Mesenchymal stem cell (in vitro differentiated cells and primary cell): ENCODE results near the gene PLA2G2C.

ENCODE experiments used
- DNase-seq: peaks from one replicate; pipeline ENCODE4 v3.0.0-alpha.2; 2013
- H2AFZ ChIP-seq: one replicate; pipeline ENCODE4 v1.6.1; 2013; ENCODE audit warnings: low read depth, mild to moderate bottlenecking, control low read depth, inconsistent platforms, low read length, moderate library complexity
- H2AK5ac ChIP-seq: 2 replicates; pipeline ENCODE4 v1.6.1; 2013; ENCODE audit warnings: low read length, moderate library complexity, mild to moderate bottlenecking, inconsistent platforms; ENCODE audit not compliant: severe bottlenecking
- H2BK120ac ChIP-seq: one replicate; pipeline ENCODE4 v1.6.1; 2013; ENCODE audit warnings: low read depth, mild to moderate bottlenecking, inconsistent platforms, low read length, moderate library complexity
- H2BK12ac ChIP-seq, 2 experiments: one replicate each; pipeline ENCODE4 v1.6.1; 2013; ENCODE audit warnings: inconsistent platforms in 2 of 2, low read length in 2 of 2, mild to moderate bottlenecking in 2 of 2, moderate library complexity in 2 of 2, control low read depth in 1 of 2
- H2BK15ac ChIP-seq: one replicate; pipeline ENCODE4 v1.6.1; 2013; ENCODE audit warnings: mild to moderate bottlenecking, low read depth, inconsistent platforms; ENCODE audit not compliant: poor library complexity, severe bottlenecking
- H2BK5ac ChIP-seq: 2 replicates; pipeline ENCODE4 v1.6.1; 2013; ENCODE audit warnings: low read depth, mild to moderate bottlenecking, low read length, control low read depth, inconsistent platforms; ENCODE audit not compliant: poor library complexity, severe bottlenecking
- H3K14ac ChIP-seq, 2 experiments: one replicate each; pipeline ENCODE4 v1.6.1; 2013; ENCODE audit warnings: inconsistent platforms in 2 of 2, low read length in 2 of 2, control low read depth in 1 of 2, mild to moderate bottlenecking in 1 of 2, moderate library complexity in 1 of 2
- H3K18ac ChIP-seq, 2 experiments: one replicate each; pipeline ENCODE4 v1.6.1; 2013; ENCODE audit warnings: inconsistent platforms in 2 of 2, low read length in 2 of 2, control low read depth in 1 of 2, low read depth in 1 of 2, mild to moderate bottlenecking in 1 of 2
- H3K23ac ChIP-seq, 2 experiments: one replicate each; pipeline ENCODE4 v1.6.1; 2013; ENCODE audit warnings: inconsistent platforms in 2 of 2, low read length in 2 of 2, mild to moderate bottlenecking in 2 of 2, moderate library complexity in 2 of 2, control low read depth in 1 of 2
- H3K27ac ChIP-seq: 2 replicates; pipeline ENCODE4 v1.5.1; 2013; ENCODE audit warnings: mild to moderate bottlenecking, moderate library complexity, low read length, control low read depth, inconsistent platforms; ENCODE audit not compliant: poor library complexity, severe bottlenecking
- H3K27me3 ChIP-seq, 2 experiments: 2 replicates each; pipeline versions ENCODE4 v1.6.1 to v1.7.0; 2013; ENCODE audit warnings: low read length in 2 of 2, mild to moderate bottlenecking in 2 of 2, moderate library complexity in 2 of 2, control low read depth in 1 of 2, inconsistent platforms in 1 of 2; ENCODE audit not compliant: control insufficient read depth in 1 of 2, insufficient read depth in 1 of 2
- H3K36me3 ChIP-seq, 2 experiments: 2 replicates each; pipeline versions ENCODE4 v1.6.1 to v1.7.0; 2013; ENCODE audit warnings: low read length in 2 of 2, control low read depth in 1 of 2, inconsistent platforms in 1 of 2, low read depth in 1 of 2, mild to moderate bottlenecking in 1 of 2; ENCODE audit not compliant: insufficient read depth in 2 of 2, control insufficient read depth in 1 of 2
- H3K4ac ChIP-seq, 2 experiments: one replicate each; pipeline ENCODE4 v1.6.1; 2013; ENCODE audit warnings: inconsistent platforms in 2 of 2, low read length in 2 of 2, mild to moderate bottlenecking in 2 of 2, moderate library complexity in 2 of 2, control low read depth in 1 of 2, low read depth in 1 of 2
- H3K4me1 ChIP-seq: 2 replicates; pipeline ENCODE4 v1.6.1; 2013; ENCODE audit warnings: low read depth, low read length, control low read depth; ENCODE audit not compliant: control insufficient read depth, insufficient read depth
- H3K4me2 ChIP-seq: 2 replicates; pipeline ENCODE4 v1.6.1; 2013; ENCODE audit warnings: low read length, mild to moderate bottlenecking, inconsistent platforms; ENCODE audit not compliant: poor library complexity, severe bottlenecking
- H3K4me3 ChIP-seq, 2 experiments: 2 replicates each; pipeline versions ENCODE4 v1.5.1 to v1.7.0; 2013; ENCODE audit warnings: low read length in 2 of 2, mild to moderate bottlenecking in 2 of 2, control low read depth in 1 of 2, low read depth in 1 of 2; ENCODE audit not compliant: insufficient read depth in 1 of 2
- H3K79me1 ChIP-seq: replicated peaks from 2 replicates; pipeline ENCODE4 v1.6.1; 2013; ENCODE audit warnings: mild to moderate bottlenecking, control low read depth, low read length, inconsistent platforms; ENCODE audit not compliant: poor library complexity, severe bottlenecking
- H3K9ac ChIP-seq: 2 replicates; pipeline ENCODE4 v1.7.0; 2013; ENCODE audit warnings: mild to moderate bottlenecking, low read length, moderate library complexity
- H3K9me3 ChIP-seq: 2 replicates; pipeline ENCODE4 v1.7.0; 2013; ENCODE audit warnings: mild to moderate bottlenecking, low read length; ENCODE audit not compliant: control insufficient read depth
- H4K8ac ChIP-seq: one replicate; pipeline ENCODE4 v1.6.1; 2013; ENCODE audit warnings: inconsistent platforms, mild to moderate bottlenecking, low read length, moderate library complexity
- H4K91ac ChIP-seq: one replicate; pipeline ENCODE4 v1.6.1; 2013; ENCODE audit warnings: mild to moderate bottlenecking, low read length, inconsistent platforms
- WGBS: methylation state at CpG from one replicate; pipeline ENCODE4 v1.1.7; 2013; ENCODE audit warnings: mixed read lengths; 5-methylcytosine and 5-hydroxymethylcytosine counted together

PLA2G2C gene

DNA sequence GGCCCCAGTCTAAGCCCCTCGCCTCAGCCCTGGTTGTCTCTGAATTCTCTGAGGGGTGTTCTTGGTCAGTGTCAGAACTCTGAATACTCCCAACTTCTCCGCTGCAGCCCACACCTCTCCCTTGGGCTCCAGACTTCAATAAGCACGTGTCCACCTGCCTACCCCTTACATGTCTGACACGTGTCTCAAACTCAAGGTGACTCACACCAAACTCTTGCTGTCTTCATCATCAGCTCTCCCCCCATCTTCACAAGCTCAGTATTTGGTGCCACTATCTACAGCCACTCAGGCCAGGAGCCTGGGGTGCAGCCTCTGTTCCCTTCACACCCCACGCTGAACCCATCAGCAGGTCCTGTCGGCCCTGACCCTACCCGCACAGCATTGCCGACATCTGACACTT lies 19.2 kb downstream of the PLA2G2C start:
- Histone ChIP-seq H4K91ac (no peak overlapping the region), H3K36me3 (no peaks in the 10 kb centered on the region), H3K9me3 (peaks cover 3% of the 10 kb centered on the region), H2BK5ac (no peak overlapping the region), H2BK12ac (no peak overlapping the region), H3K23ac (no peak overlapping the region), H3K4me3 (no peak overlapping the region), H2BK120ac (no peak overlapping the region), H3K4ac (no peak overlapping the region), H3K27ac (no peak overlapping the region), H3K4me2 (no peak overlapping the region), H3K14ac (no peak overlapping the region), H3K9ac (no peak overlapping the region), H4K8ac (no peak overlapping the region), H2AFZ (no peak overlapping the region), H3K4me1 (peaks cover 2% of the 10 kb centered on the region), H3K79me1 (no peaks in the 10 kb centered on the region), H3K18ac (no peak overlapping the region), H2BK15ac (no peak overlapping the region), H3K27me3 (peaks cover 6 to 61% of the 10 kb centered on the region in 2 experiments), H2AK5ac (no peak overlapping the region)
- 80% methylated on average over 8 of the region's 8 CpGs for WGBS
- no peak for DNase-seq

DNA sequence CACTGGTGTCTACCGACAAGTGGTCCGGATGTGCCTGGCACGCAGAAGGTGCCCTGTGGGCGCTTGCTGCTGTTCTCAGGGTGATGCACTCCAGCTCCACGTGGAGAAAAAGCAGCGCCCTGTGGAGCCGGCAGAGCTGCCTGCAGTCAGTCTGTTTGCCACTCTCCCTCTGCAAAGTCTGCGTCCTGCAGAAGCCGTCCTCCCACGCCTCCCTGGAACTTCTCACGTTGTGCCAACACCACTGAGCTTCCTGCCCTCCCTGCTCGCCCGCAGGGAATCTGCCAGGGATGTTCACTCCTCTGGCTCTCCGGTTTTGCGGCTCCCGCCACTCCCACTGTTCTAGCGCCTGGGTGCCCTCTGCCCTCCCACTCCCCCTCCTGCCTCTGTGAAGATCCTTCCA lies 20.3 kb downstream of the PLA2G2C start:
- Histone ChIP-seq H3K9ac (no peak overlapping the region), H3K4me3 (no peak overlapping the region), H4K8ac (no peak overlapping the region), H3K18ac (no peak overlapping the region), H3K14ac (no peak overlapping the region), H3K27me3 (peaks cover 6 to 63% of the 10 kb centered on the region in 2 experiments), H3K36me3 (no peaks in the 10 kb centered on the region), H2BK15ac (no peak overlapping the region), H3K4ac (no peak overlapping the region), H3K9me3 (peaks cover 10% of the 10 kb centered on the region), H2AFZ (no peak overlapping the region), H3K4me1 (peaks cover 2% of the 10 kb centered on the region), H3K79me1 (no peaks in the 10 kb centered on the region), H2BK12ac (no peak overlapping the region), H4K91ac (no peak overlapping the region), H3K27ac (no peak overlapping the region), H3K4me2 (no peak overlapping the region), H2BK120ac (no peak overlapping the region), H3K23ac (no peak overlapping the region), H2AK5ac (no peak overlapping the region), H2BK5ac (no peak overlapping the region)
- no peak for DNase-seq
- WGBS: 76% methylated on average over 17 of the region's 17 CpGs

DNA sequence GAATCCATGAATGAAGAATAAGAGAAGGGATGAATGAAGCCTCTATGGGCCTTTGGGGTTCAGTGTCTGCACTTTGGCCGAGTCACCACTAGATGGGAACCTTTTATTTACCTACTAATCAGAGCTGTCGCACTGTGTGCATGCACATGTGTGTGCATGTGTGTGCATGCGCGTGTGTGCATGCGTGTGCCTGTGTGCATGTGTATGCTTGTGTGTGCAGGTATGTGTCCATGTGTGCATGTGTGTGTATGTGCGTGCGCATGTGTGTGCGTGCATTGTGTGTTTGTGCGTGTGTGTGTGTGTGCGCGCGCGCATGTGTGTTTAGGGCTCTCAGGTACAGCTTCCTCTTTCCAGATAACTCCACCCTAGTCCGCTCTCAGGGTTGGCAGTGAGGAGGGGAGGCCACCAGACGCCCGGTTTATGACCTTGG lies 20.8 kb downstream of the PLA2G2C start:
- H2BK5ac ChIP-seq: no peak overlapping the region
- H3K14ac ChIP-seq: peak overlapping the region in 1 of 2 experiments; percentile 85
- H2BK120ac ChIP-seq: no peak overlapping the region
- whole genome bisulfite sequencing: 92% methylated on average over 11 of the region's 16 CpGs
- H3K27me3 ChIP-seq: peaks cover 6 to 63% of the 10 kb centered on the region in 2 experiments
- H3K4me3 ChIP-seq: no peak overlapping the region
- no peak overlapping the region for H2AK5ac ChIP-seq
- H2AFZ ChIP-seq: no peak overlapping the region
- no peak overlapping the region for H4K91ac ChIP-seq
- DNase-seq: peak; percentile 3
- no peaks in the 10 kb centered on the region for H3K36me3 ChIP-seq
- H2BK15ac ChIP-seq: no peak overlapping the region
- H4K8ac ChIP-seq: no peak overlapping the region
- no peak overlapping the region for H3K18ac ChIP-seq
- H3K27ac ChIP-seq: no peak overlapping the region
- H3K9me3 ChIP-seq: peaks cover 15% of the 10 kb centered on the region
- H3K4me1 ChIP-seq: peaks cover 2% of the 10 kb centered on the region
- no peak overlapping the region for H3K4me2 ChIP-seq
- no peak overlapping the region for H3K9ac ChIP-seq
- H3K23ac ChIP-seq: no peak overlapping the region
- no peaks in the 10 kb centered on the region for H3K79me1 ChIP-seq
- H3K4ac ChIP-seq: no peak overlapping the region
- H2BK12ac ChIP-seq: no peak overlapping the region

DNA sequence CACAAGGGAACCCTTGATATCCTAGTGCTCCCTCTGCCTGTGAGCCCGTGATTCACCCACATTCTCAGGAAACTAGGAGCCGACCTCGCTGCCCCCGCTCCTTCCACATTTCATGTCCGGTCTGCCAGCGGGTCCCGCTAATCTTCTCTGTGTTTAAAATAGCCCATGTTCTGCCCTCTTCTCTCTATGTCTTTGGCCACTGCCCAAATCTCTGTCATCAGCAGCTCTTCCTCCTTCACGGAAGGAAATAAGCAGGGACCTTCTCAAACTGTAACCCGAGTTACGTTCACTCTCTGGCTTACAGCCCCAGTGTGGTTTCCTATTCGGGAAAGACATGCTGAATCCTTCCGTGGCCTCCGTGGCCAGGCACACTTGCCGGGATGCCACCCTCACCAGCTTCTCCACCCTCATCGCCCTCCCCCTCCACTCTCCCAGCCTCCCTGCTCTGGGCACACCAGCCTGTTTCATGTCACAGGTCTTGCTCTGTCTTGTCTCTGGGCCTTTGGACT lies 21.6 kb downstream of the PLA2G2C start:
- Histone ChIP-seq H2AFZ (no peak overlapping the region), H2BK15ac (no peak overlapping the region), H2BK5ac (no peak overlapping the region), H3K4me2 (no peak overlapping the region), H4K8ac (peak overlapping the region; percentile 32), H2AK5ac (no peak overlapping the region), H3K23ac (no peak overlapping the region), H3K36me3 (no peaks in the 10 kb centered on the region), H3K4ac (no peak overlapping the region), H3K9me3 (peaks cover 23% of the 10 kb centered on the region), H3K14ac (no peak overlapping the region), H4K91ac (no peak overlapping the region), H3K4me1 (peaks cover 2% of the 10 kb centered on the region), H3K4me3 (no peak overlapping the region), H3K27ac (no peak overlapping the region), H3K9ac (no peak overlapping the region), H2BK120ac (no peak overlapping the region), H2BK12ac (no peak overlapping the region), H3K79me1 (no peaks in the 10 kb centered on the region), H3K18ac (no peak overlapping the region), H3K27me3 (peaks cover 6 to 58% of the 10 kb centered on the region in 2 experiments)
- no peak for DNase-seq
- 85% methylated on average over 15 of the region's 15 CpGs for WGBS
